MM.1S (cell line): Measurements from ENCODE around the gene TOP2B.

Experiments used
- DNase-seq: peaks from one replicate; pipeline ENCODE4 v3.0.0-alpha.2; 2015
- H2AFZ ChIP-seq: fragments of 300-600 bp; sonication (generic); 2 replicates; pipeline ENCODE4 v1.6.0; 2016; ENCODE audit warnings: antibody characterized with exemption, low read length
- H3F3A ChIP-seq: fragments of 300-600 bp; sonication (generic); 2 replicates; pipeline ENCODE4 v1.6.1; 2016; ENCODE audit warnings: mild to moderate bottlenecking, antibody characterized with exemption, low read length, moderate library complexity, mixed read lengths; ENCODE audit not compliant: insufficient read depth
- H3K27ac ChIP-seq: fragments of 300-600 bp; sonication (generic); 2 replicates; pipeline ENCODE4 v1.5.1; 2016; ENCODE audit warnings: mild to moderate bottlenecking, low read length
- H3K27me3 ChIP-seq: fragments of 300-600 bp; sonication (generic); replicated peaks from 2 replicates; pipeline ENCODE4 v1.6.0; 2016; ENCODE audit warnings: low read length; ENCODE audit not compliant: insufficient read depth
- H3K36me3 ChIP-seq: fragments of 300-600 bp; sonication (generic); replicated peaks from 2 replicates; pipeline ENCODE4 v1.6.1; 2016; ENCODE audit warnings: mild to moderate bottlenecking, low read length, mixed read lengths; ENCODE audit not compliant: insufficient read depth
- H3K4me1 ChIP-seq: fragments of 300-600 bp; sonication (generic); 2 replicates; pipeline ENCODE4 v1.6.1; 2016; ENCODE audit warnings: low read length, mixed read lengths
- H3K4me2 ChIP-seq: fragments of 300-600 bp; sonication (generic); 2 replicates; pipeline ENCODE4 v1.6.0; 2016; ENCODE audit warnings: low read depth, low read length
- H3K4me3 ChIP-seq: fragments of 300-600 bp; sonication (generic); 2 replicates; pipeline ENCODE4 v1.5.1; 2016; ENCODE audit warnings: low read length, mixed read lengths
- H3K79me2 ChIP-seq: fragments of 300-600 bp; sonication (generic); 2 replicates; pipeline ENCODE4 v1.6.1; 2016; ENCODE audit warnings: mixed run types, low read length, mixed read lengths
- H3K9ac ChIP-seq: fragments of 300-600 bp; sonication (generic); 2 replicates; pipeline ENCODE4 v1.6.1; 2016; ENCODE audit warnings: low read length, mixed read lengths
- H3K9me2 ChIP-seq: fragments of 300-600 bp; sonication (generic); replicated peaks from 2 replicates; pipeline ENCODE4 v1.6.1; 2016; ENCODE audit warnings: mild to moderate bottlenecking, low read length, mixed read lengths; ENCODE audit not compliant: insufficient read depth
- H3K9me3 ChIP-seq: fragments of 300-600 bp; sonication (generic); replicated peaks from 2 replicates; pipeline ENCODE4 v1.6.1; 2016; ENCODE audit warnings: mild to moderate bottlenecking, low read length, mixed read lengths; ENCODE audit not compliant: insufficient read depth
- H4K20me1 ChIP-seq: fragments of 300-600 bp; sonication (generic); 2 replicates; pipeline ENCODE4 v1.6.1; 2016; ENCODE audit warnings: mild to moderate bottlenecking, low read length, moderate library complexity, mixed read lengths; ENCODE audit not compliant: insufficient read depth
- CTCF ChIP-seq: fragments of 300-600 bp; sonication (generic); IDR thresholded peaks from 2 replicates; pipeline ENCODE4 v1.5.1; 2016; ENCODE audit warnings: antibody characterized with exemption, low read length, mixed read lengths
- EZH2 ChIP-seq: fragments of 300-600 bp; sonication (generic); optimal IDR thresholded peaks from 2 replicates; pipeline ENCODE3; 2017; ENCODE audit warnings: low read depth, mild to moderate bottlenecking, antibody characterized with exemption, low read length, mixed read lengths
- EZH2phosphoT487 ChIP-seq: fragments of 300-600 bp; sonication (generic); IDR thresholded peaks from 2 replicates; pipeline ENCODE4 v1.6.1; 2018; ENCODE audit warnings: antibody characterized with exemption, low read length

Gene TOP2B

GRCh38 chr3:25683410-25683809, 18.7 kb upstream of the TOP2B start:
- Histone ChIP-seq H3K36me3 (no peaks in the 10 kb centered on the region), H3K4me1 (no peaks in the 10 kb centered on the region), H3K9me3 (no peaks in the 10 kb centered on the region), H3K27ac (no peak overlapping the region), H2AFZ (no peak overlapping the region), H3K79me2 (no peaks in the 10 kb centered on the region), H3K9ac (no peak overlapping the region), H3K27me3 (no peaks in the 10 kb centered on the region), H3K9me2 (no peaks in the 10 kb centered on the region), H3F3A (no peaks in the 10 kb centered on the region), H4K20me1 (no peaks in the 10 kb centered on the region), H3K4me2 (no peak overlapping the region), H3K4me3 (no peak overlapping the region)
- no peak for TF ChIP-seq CTCF
- no peak for TF ChIP-seq EZH2phosphoT487
- TF ChIP-seq EZH2: no peak
- DNase-seq: no peak

- Histone ChIP-seq H3K79me2 (no peaks in the 10 kb centered on the region), H3K27ac (no peak overlapping the region), H3F3A (no peaks in the 10 kb centered on the region), H3K4me3 (no peak overlapping the region), H3K9ac (no peak overlapping the region), H3K27me3 (no peaks in the 10 kb centered on the region), H4K20me1 (no peaks in the 10 kb centered on the region), H3K9me3 (no peaks in the 10 kb centered on the region), H3K4me2 (no peak overlapping the region), H2AFZ (no peak overlapping the region), H3K4me1 (no peaks in the 10 kb centered on the region), H3K9me2 (no peaks in the 10 kb centered on the region), H3K36me3 (no peaks in the 10 kb centered on the region)
- no peak for TF ChIP-seq EZH2
- no peak for TF ChIP-seq CTCF
- TF ChIP-seq EZH2phosphoT487: no peak
- no peak for DNase-seq
Measured at GRCh38 chr3:25679642-25680302, 15.1 kb upstream of the TOP2B start.

GRCh38 chr3:25679166-25679565, 14.5 kb upstream of the TOP2B start:
- no peak overlapping the region for H3K9ac ChIP-seq
- H2AFZ ChIP-seq: no peak overlapping the region
- no peak overlapping the region for H3K4me2 ChIP-seq
- H3K4me3 ChIP-seq: no peak overlapping the region
- no peaks in the 10 kb centered on the region for H3F3A ChIP-seq
- no peaks in the 10 kb centered on the region for H3K27me3 ChIP-seq
- no peaks in the 10 kb centered on the region for H3K79me2 ChIP-seq
- no peak for DNase-seq
- no peaks in the 10 kb centered on the region for H3K4me1 ChIP-seq
- no peaks in the 10 kb centered on the region for H3K9me2 ChIP-seq
- H3K27ac ChIP-seq: no peak overlapping the region
- no peaks in the 10 kb centered on the region for H3K9me3 ChIP-seq
- no peak for TF ChIP-seq EZH2
- TF ChIP-seq CTCF: no peak
- H4K20me1 ChIP-seq: no peaks in the 10 kb centered on the region
- no peaks in the 10 kb centered on the region for H3K36me3 ChIP-seq
